ENCODE data around the gene DEFB116. TPM values are rescaled to one million over a fixed set of nuclear protein-coding genes. Genes with fewer than 3 reads are reported as not detected.

DEFB116 gene
- total RNA-seq, 4 donors from 2014 or later: not detected

DNA sequence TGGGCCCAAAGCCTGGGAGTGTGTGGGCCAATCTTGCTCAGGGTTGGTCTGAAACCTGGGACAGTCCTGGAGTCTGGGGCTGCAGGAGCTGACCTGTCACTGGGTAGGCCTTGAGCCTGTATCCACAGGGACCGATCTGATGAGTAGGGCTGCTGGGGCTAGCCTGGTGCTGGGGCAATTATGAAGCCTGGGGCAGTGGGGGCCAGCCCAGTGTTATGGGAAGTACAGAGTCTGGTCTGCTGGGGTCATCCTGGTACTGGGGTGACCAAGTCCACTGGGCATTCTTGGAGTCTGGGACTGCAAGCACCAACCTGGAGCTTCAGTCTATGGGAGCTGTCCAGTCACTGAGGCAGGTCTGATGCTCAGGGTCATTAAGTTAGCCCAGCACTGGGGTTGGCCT is 30.2 kb downstream of the DEFB116 start:
- intact Hi-C loops (cut with DNase I): no loop called here
- no peaks in the 10 kb centered on the region for H3K36me3 ChIP-seq
- no peaks in the 10 kb centered on the region for H3K4me1 ChIP-seq
- H3K9me3 ChIP-seq: peaks cover 0 to 25% (median 13%) of the 10 kb centered on the region in 3 donors
- no peak overlapping the region for H3K4me3 ChIP-seq
- H3K27me3 ChIP-seq: no peaks in the 10 kb centered on the region
- WGBS, 2 donors: 78% methylated on average over 1 of the region's 1 CpG; no CpG with 5 or more reads in 1 of the 2 donors
- DNase-seq: no peak
- no peak for TF ChIP-seq POLR2A (IDR thresholded peaks at IDR 0.05)
- TF ChIP-seq, protein P1, sequence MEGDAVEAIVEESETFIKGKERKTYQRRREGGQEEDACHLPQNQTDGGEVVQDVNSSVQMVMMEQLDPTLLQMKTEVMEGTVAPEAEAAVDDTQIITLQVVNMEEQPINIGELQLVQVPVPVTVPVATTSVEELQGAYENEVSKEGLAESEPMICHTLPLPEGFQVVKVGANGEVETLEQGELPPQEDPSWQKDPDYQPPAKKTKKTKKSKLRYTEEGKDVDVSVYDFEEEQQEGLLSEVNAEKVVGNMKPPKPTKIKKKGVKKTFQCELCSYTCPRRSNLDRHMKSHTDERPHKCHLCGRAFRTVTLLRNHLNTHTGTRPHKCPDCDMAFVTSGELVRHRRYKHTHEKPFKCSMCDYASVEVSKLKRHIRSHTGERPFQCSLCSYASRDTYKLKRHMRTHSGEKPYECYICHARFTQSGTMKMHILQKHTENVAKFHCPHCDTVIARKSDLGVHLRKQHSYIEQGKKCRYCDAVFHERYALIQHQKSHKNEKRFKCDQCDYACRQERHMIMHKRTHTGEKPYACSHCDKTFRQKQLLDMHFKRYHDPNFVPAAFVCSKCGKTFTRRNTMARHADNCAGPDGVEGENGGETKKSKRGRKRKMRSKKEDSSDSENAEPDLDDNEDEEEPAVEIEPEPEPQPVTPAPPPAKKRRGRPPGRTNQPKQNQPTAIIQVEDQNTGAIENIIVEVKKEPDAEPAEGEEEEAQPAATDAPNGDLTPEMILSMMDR (IDR thresholded peaks at IDR 0.05): no peak
- no peak overlapping the region for H3K27ac ChIP-seq

GRCh38 chr20:31274441-31274840 is 33.9 kb downstream of the DEFB116 start:
- Histone ChIP-seq H3K4me3 (no peak overlapping the region), H3K27me3 (no peaks in the 10 kb centered on the region), H3K4me1 (no peaks in the 10 kb centered on the region), H3K36me3 (no peaks in the 10 kb centered on the region), H3K27ac (no peak overlapping the region), H3K9me3 (peaks cover 0 to 55% (median 27%) of the 10 kb centered on the region in 3 donors)
- TF ChIP-seq, protein P1 (IDR thresholded peaks at IDR 0.05): no peak
- no peak for TF ChIP-seq POLR2A (IDR thresholded peaks at IDR 0.05)
- intact Hi-C loops (cut with DNase I): no loop called here
- DNase-seq: no peak
- 64 to 85% methylated on average over 4 to 6 of the region's 20 CpGs for WGBS, 2 donors

- DNase-seq: no peak
- intact Hi-C loops (cut with DNase I): no loop called here
- no peaks in the 10 kb centered on the region for H3K9me3 ChIP-seq
- H3K27me3 ChIP-seq: no peaks in the 10 kb centered on the region
- no peak overlapping the region for H3K27ac ChIP-seq
- H3K4me1 ChIP-seq: no peaks in the 10 kb centered on the region
- no peaks in the 10 kb centered on the region for H3K36me3 ChIP-seq
- H3K4me3 ChIP-seq: no peak overlapping the region
- WGBS, 2 donors: 63 to 78% methylated on average over 6 of the region's 6 CpGs
- TF ChIP-seq POLR2A (IDR thresholded peaks at IDR 0.05): no peak
- TF ChIP-seq, protein P1 (IDR thresholded peaks at IDR 0.05): peak in 2 of 6 experiments; percentile 13 to 36
Observed at GRCh38 chr20:31260326-31260932, 48.0 kb downstream of the DEFB116 start.

GRCh38 chr20:31257364-31257763 is 51.0 kb downstream of the DEFB116 start, which contains the start of gene DEFB115:
Gene DEFB115 (plus strand): TSS chr20:31257664. CDS start chr20:31257664, 0 bp downstream.
- Histone ChIP-seq H3K36me3 (no peaks in the 10 kb centered on the region), H3K4me3 (no peak within 1 kb of the TSS), H3K27me3 (no peaks in the 10 kb centered on the region), H3K27ac (no peak within 1 kb of the TSS), H3K9me3 (no peaks in the 10 kb centered on the region), H3K4me1 (no peaks in the 10 kb centered on the region)
- intact Hi-C loops (cut with DNase I): no loop called here
- 50% methylated on average over 2 of the region's 2 CpGs for WGBS, 2 donors
- no peak for TF ChIP-seq POLR2A (IDR thresholded peaks at IDR 0.05)
- TF ChIP-seq, protein P1 (IDR thresholded peaks at IDR 0.05): no peak
- DNase-seq: no peak

- TF ChIP-seq, protein P1 (IDR thresholded peaks at IDR 0.05): no peak
- no peak for TF ChIP-seq POLR2A (IDR thresholded peaks at IDR 0.05)
- intact Hi-C loops (cut with DNase I): no loop called here
- WGBS, 2 donors: 29 to 39% methylated on average over 3 of the region's 3 CpGs
- H3K27me3 ChIP-seq: no peaks in the 10 kb centered on the region
- H3K9me3 ChIP-seq: no peaks in the 10 kb centered on the region
- DNase-seq: no peak
- no peaks in the 10 kb centered on the region for H3K36me3 ChIP-seq
- no peak overlapping the region for H3K4me3 ChIP-seq
- no peak overlapping the region for H3K27ac ChIP-seq
- no peaks in the 10 kb centered on the region for H3K4me1 ChIP-seq
Observed at GRCh38 chr20:31256959-31257358, 51.4 kb downstream of the DEFB116 start.

Small RNAs within 50 kb of the gene (small RNA-seq; reads per million reads assigned to genes)
- 0 reads per million in 4 donors for gene RNA5SP480

Other genes starting within 250 kb of the DEFB116 start
- gene DEFB115, start 50.9 kb downstream of the DEFB116 start, total RNA-seq: not detected
- gene DEFB118, start 60.0 kb upstream of the DEFB116 start, total RNA-seq: not detected
- not detected for gene DEFB119, start 82.0 kb upstream of the DEFB116 start, total RNA-seq
- not detected for gene DEFB121, start 97.6 kb upstream of the DEFB116 start, total RNA-seq
- gene DEFB123, start 132.0 kb upstream of the DEFB116 start, total RNA-seq: not detected
- not detected for gene DEFB124, start 166.5 kb upstream of the DEFB116 start, total RNA-seq
- 1 to 10 TPM in 2 of 4 donors, under 1 TPM in 1, not detected in 1; 0.18 to 4.0 (median 1.3) TPM for gene REM1, start 166.7 kb upstream of the DEFB116 start, total RNA-seq
- 100 to 1,000 TPM in 2 of 4 donors, 10 to 100 TPM in 2; 76.3 to 162 (median 108) TPM for gene HM13, start 205.9 kb upstream of the DEFB116 start, total RNA-seq